Hepatocyte (in vitro differentiated cells): ENCODE data around the gene ZNF132.

ENCODE experiments used
- EZH2phosphoT487 ChIP-seq: fragments of 200-600 bp; sonication (generic); IDR thresholded peaks from one replicate; pipeline ENCODE4 v1.6.1; 2018; ENCODE audit warnings: antibody characterized with exemption, mild to moderate bottlenecking, low read depth, moderate library complexity; ENCODE audit not compliant: unreplicated experiment, severe bottlenecking
- TF ChIP-seq, protein P1 (sequence below): fragments of 200-600 bp; sonication (generic); IDR thresholded peaks from 2 replicates; pipeline ENCODE4 v1.5.1; 2016; ENCODE audit warnings: antibody characterized with exemption, mild to moderate bottlenecking; ENCODE audit not compliant: poor library complexity

DNA sequence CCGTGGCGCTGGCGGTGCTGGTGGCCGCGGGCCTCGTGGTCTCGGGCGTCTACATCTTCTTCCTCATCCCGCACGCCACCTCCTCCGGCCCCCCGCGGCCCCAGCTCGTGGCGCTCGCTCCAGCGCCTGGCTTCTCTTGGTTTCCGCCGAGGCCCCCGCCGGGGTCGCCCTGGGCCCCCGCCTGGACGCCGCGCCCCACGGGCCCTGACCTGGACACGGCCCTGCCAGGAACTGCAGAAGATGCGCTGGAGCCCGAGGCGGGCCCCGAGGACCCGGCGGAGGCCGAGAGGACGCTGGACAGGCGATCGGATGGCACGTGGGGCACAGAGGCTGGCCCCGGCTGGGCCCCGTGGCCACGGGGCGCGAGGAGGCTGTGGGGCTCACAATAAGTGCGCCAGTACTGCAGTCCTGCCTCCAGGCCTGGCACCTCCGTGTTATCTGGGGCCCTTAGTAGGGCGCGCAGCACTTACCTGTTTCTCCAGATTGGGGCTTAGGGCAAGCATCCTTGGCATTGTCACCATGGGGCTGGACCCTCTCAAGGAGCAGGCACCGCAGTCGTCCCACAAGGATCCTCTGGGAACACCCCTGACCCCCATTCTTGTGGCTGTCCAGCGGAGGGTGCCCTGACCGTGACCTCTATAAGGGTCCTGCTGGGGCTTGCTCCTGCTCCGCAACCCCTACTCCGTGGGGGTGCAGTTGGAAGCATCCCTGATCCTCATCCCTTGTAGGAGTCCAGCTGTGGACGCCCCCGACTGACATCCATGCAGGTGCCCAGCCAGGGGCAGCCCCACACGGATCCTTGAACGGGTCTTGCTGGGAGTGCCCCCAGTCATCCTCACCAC lies 43.0 kb downstream of the ZNF132 start:
- TF ChIP-seq EZH2phosphoT487: no peak
- TF ChIP-seq, protein P1, sequence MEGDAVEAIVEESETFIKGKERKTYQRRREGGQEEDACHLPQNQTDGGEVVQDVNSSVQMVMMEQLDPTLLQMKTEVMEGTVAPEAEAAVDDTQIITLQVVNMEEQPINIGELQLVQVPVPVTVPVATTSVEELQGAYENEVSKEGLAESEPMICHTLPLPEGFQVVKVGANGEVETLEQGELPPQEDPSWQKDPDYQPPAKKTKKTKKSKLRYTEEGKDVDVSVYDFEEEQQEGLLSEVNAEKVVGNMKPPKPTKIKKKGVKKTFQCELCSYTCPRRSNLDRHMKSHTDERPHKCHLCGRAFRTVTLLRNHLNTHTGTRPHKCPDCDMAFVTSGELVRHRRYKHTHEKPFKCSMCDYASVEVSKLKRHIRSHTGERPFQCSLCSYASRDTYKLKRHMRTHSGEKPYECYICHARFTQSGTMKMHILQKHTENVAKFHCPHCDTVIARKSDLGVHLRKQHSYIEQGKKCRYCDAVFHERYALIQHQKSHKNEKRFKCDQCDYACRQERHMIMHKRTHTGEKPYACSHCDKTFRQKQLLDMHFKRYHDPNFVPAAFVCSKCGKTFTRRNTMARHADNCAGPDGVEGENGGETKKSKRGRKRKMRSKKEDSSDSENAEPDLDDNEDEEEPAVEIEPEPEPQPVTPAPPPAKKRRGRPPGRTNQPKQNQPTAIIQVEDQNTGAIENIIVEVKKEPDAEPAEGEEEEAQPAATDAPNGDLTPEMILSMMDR: no peak
